Measurements from ENCODE around the gene TCERG1L. TPM values are rescaled to one million over a fixed set of nuclear protein-coding genes. Genes with fewer than 3 reads are reported as not detected.

The TCERG1L gene
- total RNA-seq, 2 experiments from 2014 or later = 0.06 TPM; not detected in 1

- ChIA-PET CTCF (no interaction called here), POLR2A (no interaction called here)
- TF ChIP-seq CTCF (IDR thresholded peaks at IDR 0.05) = no peak
- H3K27ac ChIP-seq (ENCODE audit: low read depth in 1 of 2, low read length in 2 of 2) = no peak overlapping the region
- peaks cover 0 to 37% of the 10 kb centered on the region in 2 experiments for H3K9me3 ChIP-seq (ENCODE audit: control insufficient read depth in 1 of 2, insufficient read depth in 1 of 2, low read length in 2 of 2)
- no peak for ATAC-seq (ENCODE audit: poor library complexity)
- Mint-ChIP-seq H3K4me1 (ENCODE audit: low read depth) (no peaks in the 10 kb centered on the region), H3K4me3 (no peak overlapping the region), H3K36me3 (ENCODE audit: low read depth) (no peaks in the 10 kb centered on the region), H3K9me3 (no peaks in the 10 kb centered on the region), H3K27me3 (no peaks in the 10 kb centered on the region), H3K27ac (no peak overlapping the region)
- no peaks in the 10 kb centered on the region for H3K4me1 ChIP-seq (ENCODE audit: insufficient read depth, low read length)
- intact Hi-C loops (cut with DNase I, micrococcal nuclease) = no loop called here
- no peaks in the 10 kb centered on the region for H3K27me3 ChIP-seq (ENCODE audit: control insufficient read depth in 1 of 2, insufficient read depth in 2 of 2, low read length in 2 of 2)
- DNase-seq = no peak
- H3K36me3 ChIP-seq (ENCODE audit: insufficient read depth, low read length) = no peaks in the 10 kb centered on the region
- H3K4me3 ChIP-seq (ENCODE audit: low read length) = no peak overlapping the region
Observed at GRCh38 chr10:131219955-131220489, 91.5 kb downstream of the TCERG1L start.

- no peaks in the 10 kb centered on the region for H3K4me1 ChIP-seq (ENCODE audit: insufficient read depth, low read length)
- ChIA-PET POLR2A (no interaction called here), CTCF (no interaction called here)
- TF ChIP-seq CTCF (IDR thresholded peaks at IDR 0.05) = no peak
- DNase-seq (no peak), ATAC-seq (ENCODE audit: poor library complexity) (no peak)
- Mint-ChIP-seq H3K4me3 (no peak overlapping the region), H3K27me3 (no peaks in the 10 kb centered on the region), H3K27ac (no peak overlapping the region), H3K36me3 (ENCODE audit: low read depth) (no peaks in the 10 kb centered on the region), H3K4me1 (ENCODE audit: low read depth) (no peaks in the 10 kb centered on the region), H3K9me3 (no peaks in the 10 kb centered on the region)
- peaks cover 0 to 37% of the 10 kb centered on the region in 2 experiments for H3K9me3 ChIP-seq (ENCODE audit: control insufficient read depth in 1 of 2, insufficient read depth in 1 of 2, low read length in 2 of 2)
- no peaks in the 10 kb centered on the region for H3K27me3 ChIP-seq (ENCODE audit: control insufficient read depth in 1 of 2, insufficient read depth in 2 of 2, low read length in 2 of 2)
- intact Hi-C loops (cut with DNase I, micrococcal nuclease) = no loop called here
- H3K4me3 ChIP-seq (ENCODE audit: low read length) = no peak overlapping the region
- H3K36me3 ChIP-seq (ENCODE audit: insufficient read depth, low read length) = no peaks in the 10 kb centered on the region
- no peak overlapping the region for H3K27ac ChIP-seq (ENCODE audit: low read depth in 1 of 2, low read length in 2 of 2)
Observed at GRCh38 chr10:131219584-131219886, 92.0 kb downstream of the TCERG1L start.

GRCh38 chr10:131218811-131219583 is 92.5 kb downstream of the TCERG1L start:
- DNase-seq (no peak), ATAC-seq (ENCODE audit: poor library complexity) (no peak)
- H3K27me3 Mint-ChIP-seq = no peaks in the 10 kb centered on the region
- Histone ChIP-seq H3K36me3 (ENCODE audit: insufficient read depth, low read length) (no peaks in the 10 kb centered on the region), H3K4me1 (ENCODE audit: insufficient read depth, low read length) (no peaks in the 10 kb centered on the region), H3K27ac (ENCODE audit: low read depth in 1 of 2, low read length in 2 of 2) (no peak overlapping the region), H3K27me3 (ENCODE audit: control insufficient read depth in 1 of 2, insufficient read depth in 2 of 2, low read length in 2 of 2) (no peaks in the 10 kb centered on the region), H3K4me3 (ENCODE audit: low read length) (no peak overlapping the region), H3K9me3 (ENCODE audit: control insufficient read depth in 1 of 2, insufficient read depth in 1 of 2, low read length in 2 of 2) (peaks cover 0 to 40% of the 10 kb centered on the region in 2 experiments)
- ChIA-PET CTCF (no interaction called here), POLR2A (no interaction called here)
- H3K4me1 Mint-ChIP-seq (ENCODE audit: low read depth) = no peaks in the 10 kb centered on the region
- H3K36me3 Mint-ChIP-seq (ENCODE audit: low read depth) = no peaks in the 10 kb centered on the region
- TF ChIP-seq CTCF (IDR thresholded peaks at IDR 0.05) = no peak
- H3K4me3 Mint-ChIP-seq = no peak overlapping the region
- no peak overlapping the region for H3K27ac Mint-ChIP-seq
- intact Hi-C loops (cut with DNase I, micrococcal nuclease) = no loop called here
- H3K9me3 Mint-ChIP-seq = no peaks in the 10 kb centered on the region

Data from CD4-positive, alpha-beta T cell (primary cell).